Uterus (tissue), 2 donors: ENCODE data around the gene SEC14L6.

Experiments
- CTCF ChIP-seq, 4 experiments: fragments of 200-600 bp in 2 of 4; fragments of 450-650 bp in 2 of 4; sonication (generic) in 2 of 4; IDR thresholded peaks; one replicate each; pipeline ENCODE4 v1.5.1; 2016 to 2019; ENCODE audit warnings: antibody characterized with exemption in 4 of 4, mild to moderate bottlenecking in 2 of 4, moderate library complexity in 1 of 4
- POLR2A ChIP-seq, 2 donors: fragments of 450-650 bp; IDR thresholded peaks; one replicate each; pipeline ENCODE4 v1.6.1; 2016; ENCODE audit warnings: antibody characterized with exemption in 2 of 2, mild to moderate bottlenecking in 1 of 2, moderate library complexity in 1 of 2

DNA sequence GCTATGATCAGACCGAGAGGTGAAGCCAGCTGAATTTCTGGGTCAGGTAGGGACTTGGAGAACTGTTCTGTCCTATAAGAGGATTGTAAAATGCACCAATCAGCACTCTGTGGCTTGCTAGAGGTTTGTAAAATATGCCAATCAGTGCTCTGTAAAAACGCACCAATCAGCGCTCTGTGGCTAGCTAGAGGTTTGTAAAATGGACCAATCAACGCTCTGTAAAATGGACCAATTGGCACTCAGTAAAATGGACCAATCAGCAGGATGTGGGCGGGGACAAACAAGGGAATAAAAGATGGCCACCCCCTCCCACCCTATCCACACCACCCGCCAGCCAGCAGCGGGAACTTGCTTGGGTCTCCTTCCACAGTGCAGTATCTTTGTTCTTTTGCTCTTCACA lies 34.6 kb downstream of the SEC14L6 start:
- TF ChIP-seq POLR2A (IDR thresholded peaks at IDR 0.05) (no peak), CTCF (IDR thresholded peaks at IDR 0.05) (no peak)
